Neutrophil (primary cell): ENCODE measurements around the gene COL1A1.

Experiments used
- H3K27ac ChIP-seq: fragments of 200-600 bp; sonication (generic); 2 replicates; pipeline ENCODE4 v1.5.1; 2016; ENCODE audit warnings: mild to moderate bottlenecking, moderate library complexity
- H3K27me3 ChIP-seq: fragments of 200-600 bp; sonication (generic); 2 replicates; pipeline ENCODE4 v1.6.0; 2016; ENCODE audit warnings: mild to moderate bottlenecking
- H3K36me3 ChIP-seq: fragments of 200-600 bp; sonication (generic); 2 replicates; pipeline ENCODE4 v1.5.1; 2017
- H3K4me1 ChIP-seq, 2 experiments: fragments of 200-600 bp in 1 of 2; sonication (generic) in 1 of 2; 1 replicate in 1 of 2; 2 replicates in 1 of 2; pipeline versions ENCODE4 v1.5.1 to v1.6.1; 2013 to 2016; ENCODE audit warnings: low read depth in 1 of 2, low read length in 1 of 2, mild to moderate bottlenecking in 1 of 2, moderate library complexity in 1 of 2; ENCODE audit not compliant: control insufficient read depth in 1 of 2, insufficient read depth in 1 of 2
- H3K4me3 ChIP-seq, 2 experiments: fragments of 200-600 bp in 1 of 2; sonication (generic) in 1 of 2; 1 replicate in 1 of 2; 2 replicates in 1 of 2; pipeline ENCODE4 v1.5.1; 2013 to 2016; ENCODE audit warnings: low read depth in 1 of 2, low read length in 1 of 2, mild to moderate bottlenecking in 1 of 2, moderate library complexity in 1 of 2
- H3K9me3 ChIP-seq: fragments of 200-600 bp; sonication (generic); 2 replicates; pipeline ENCODE4 v1.5.1; 2016
- CTCF ChIP-seq: fragments of 200-600 bp; sonication (generic); IDR thresholded peaks from 2 replicates; pipeline ENCODE4 v1.5.1; 2016; ENCODE audit warnings: antibody characterized with exemption

COL1A1 gene

GRCh38 chr17:50185631-50186471 lies 15.6 kb downstream of the COL1A1 start:
- no peaks in the 10 kb centered on the region for H3K36me3 ChIP-seq
- peaks cover 47 to 48% of the 10 kb centered on the region in 2 experiments for H3K4me1 ChIP-seq

DNA sequence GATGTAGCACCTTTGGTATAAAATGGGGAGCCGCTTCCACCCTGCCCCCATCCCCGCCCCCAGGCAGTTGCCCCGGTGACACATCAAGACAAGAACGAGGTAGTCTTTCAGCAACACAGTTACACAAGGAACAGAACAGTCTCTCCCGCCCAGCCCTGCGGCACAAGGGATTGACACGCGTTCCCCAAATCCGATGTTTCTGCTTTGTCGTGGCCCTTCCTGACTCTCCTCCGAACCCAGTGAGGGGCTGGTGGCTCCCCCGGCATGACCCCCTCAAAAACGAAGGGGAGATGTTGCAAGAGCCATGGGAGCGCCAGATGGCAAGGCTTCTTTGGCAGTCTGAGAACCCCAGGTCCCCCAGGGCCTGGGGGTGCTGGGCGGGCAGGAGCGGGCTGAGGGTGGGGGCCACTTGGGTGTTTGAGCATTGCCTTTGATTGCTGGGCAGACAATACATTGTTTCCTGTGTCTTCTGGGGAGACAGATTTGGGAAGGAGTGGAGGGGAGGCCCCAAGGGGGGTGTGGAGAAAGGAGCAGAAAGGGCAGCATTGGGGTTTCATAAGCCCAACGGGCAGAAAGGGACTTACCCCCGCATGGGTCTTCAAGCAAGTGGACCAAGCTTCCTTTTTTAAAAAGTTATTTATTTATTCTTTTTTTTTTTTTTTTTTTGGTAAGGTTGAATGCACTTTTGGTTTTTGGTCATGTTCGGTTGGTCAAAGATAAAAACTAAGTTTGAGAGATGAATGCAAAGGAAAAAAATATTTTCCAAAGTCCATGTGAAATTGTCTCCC lies 16.6 kb downstream of the COL1A1 start:
- Histone ChIP-seq H3K36me3 (no peaks in the 10 kb centered on the region), H3K4me3 (peak overlapping the region; percentile 53 to 55), H3K9me3 (no peaks in the 10 kb centered on the region), H3K4me1 (peaks cover 47 to 48% of the 10 kb centered on the region in 2 experiments), H3K27me3 (no peaks in the 10 kb centered on the region), H3K27ac (peak overlapping the region; percentile 84)
- TF ChIP-seq CTCF: no peak

More at GRCh38 chr17:50185631-50186471, 15.6 kb downstream of the COL1A1 start:
- no peaks in the 10 kb centered on the region for H3K27me3 ChIP-seq
- H3K4me3 ChIP-seq: no peak overlapping the region
- H3K27ac ChIP-seq: no peak overlapping the region
- H3K9me3 ChIP-seq: no peaks in the 10 kb centered on the region
- no peak for TF ChIP-seq CTCF

DNA sequence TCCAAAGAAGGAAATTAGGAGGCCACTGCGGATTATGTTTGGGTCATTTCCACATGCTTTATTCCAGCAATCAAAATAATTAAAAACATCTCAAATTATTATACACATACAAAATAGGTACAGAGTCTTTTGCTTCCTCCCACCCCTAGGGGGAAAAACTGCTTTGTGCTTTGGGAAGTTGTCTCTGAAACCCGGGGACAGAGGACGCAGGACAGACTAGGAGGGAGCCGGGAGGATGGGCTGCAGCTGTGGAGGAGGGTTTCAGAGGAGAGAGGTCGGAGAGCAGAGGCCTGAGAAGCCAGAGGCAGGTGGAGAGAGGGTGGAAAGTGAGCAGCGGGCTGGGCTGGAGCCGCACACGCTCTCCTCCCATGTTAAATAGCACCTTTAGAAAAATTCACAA lies 17.4 kb downstream of the COL1A1 start:
- Histone ChIP-seq H3K27ac (peak overlapping the region; percentile 84), H3K27me3 (no peaks in the 10 kb centered on the region)

GRCh38 chr17:50183421-50183994 lies 17.9 kb downstream of the COL1A1 start:
- no peaks in the 10 kb centered on the region for H3K36me3 ChIP-seq
- H3K27me3 ChIP-seq: no peaks in the 10 kb centered on the region
- TF ChIP-seq CTCF: no peak
- peak overlapping the region; percentile 53 to 55 for H3K4me3 ChIP-seq
- H3K27ac ChIP-seq: peak overlapping the region; percentile 84
- H3K4me1 ChIP-seq: peaks cover 48 to 49% of the 10 kb centered on the region in 2 experiments
- H3K9me3 ChIP-seq: no peaks in the 10 kb centered on the region

More for the DNA sequence above, 17.4 kb downstream of the COL1A1 start:
- H3K36me3 ChIP-seq: no peaks in the 10 kb centered on the region
- peaks cover 47 to 48% of the 10 kb centered on the region in 2 experiments for H3K4me1 ChIP-seq
- peak overlapping the region; percentile 53 to 55 for H3K4me3 ChIP-seq
- no peaks in the 10 kb centered on the region for H3K9me3 ChIP-seq
- TF ChIP-seq CTCF: no peak

DNA sequence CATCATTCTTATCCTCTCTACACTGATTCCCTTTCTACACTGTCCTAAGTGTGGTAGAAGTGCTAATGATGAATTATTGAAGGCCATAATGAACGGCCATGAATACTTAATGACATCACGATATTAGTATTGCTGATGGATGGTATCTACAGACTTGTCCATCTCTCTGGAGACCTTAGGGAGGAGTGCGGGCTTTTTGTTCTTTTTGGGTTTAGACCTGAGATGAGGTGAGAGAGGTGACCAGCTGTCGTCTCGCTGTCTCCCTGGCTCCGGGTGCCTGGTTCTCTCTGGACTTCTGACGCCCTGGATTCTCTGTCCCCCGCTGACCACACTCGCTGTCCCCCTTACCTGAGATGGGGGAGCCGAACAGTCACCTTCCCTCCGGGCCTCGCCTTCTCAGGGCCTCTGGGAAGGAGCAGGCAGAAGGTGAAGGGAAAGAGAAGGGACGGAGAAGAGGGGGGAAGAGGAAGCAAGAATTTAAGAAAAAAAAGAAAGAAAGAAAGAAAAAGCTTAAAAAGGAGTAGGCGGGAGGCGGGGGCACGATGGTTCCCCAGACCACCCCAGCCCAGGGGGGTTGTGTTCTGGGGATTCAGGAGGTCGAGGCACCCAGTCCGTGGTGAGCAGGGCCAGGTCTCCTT lies 18.5 kb downstream of the COL1A1 start:
- Histone ChIP-seq H3K27me3 (no peaks in the 10 kb centered on the region), H3K36me3 (no peaks in the 10 kb centered on the region), H3K9me3 (no peaks in the 10 kb centered on the region), H3K4me1 (peaks cover 54 to 55% of the 10 kb centered on the region in 2 experiments), H3K4me3 (peak overlapping the region in 1 of 2 experiments; percentile 55), H3K27ac (peak overlapping the region; percentile 84)
- no peak for TF ChIP-seq CTCF
